Endothelial cell (in vitro differentiated cells): ENCODE results near the gene GAS7. TPM values are rescaled to one million over a fixed set of nuclear protein-coding genes. Genes with fewer than 3 reads are reported as not detected.

Experiments used
- DNase-seq: peaks from one replicate; pipeline ENCODE4 v3.0.0; 2021; ENCODE audit warnings: low spot score
- H3K27ac Mint-ChIP-seq: one replicate; pipeline ENCODE4 v1.8.0; 2021; ENCODE audit warnings: mixed read lengths, inconsistent platforms; ENCODE audit not compliant: unreplicated experiment
- H3K27me3 Mint-ChIP-seq: one replicate; pipeline ENCODE4 v1.8.0; 2021; ENCODE audit warnings: mild to moderate bottlenecking, moderate library complexity, mixed read lengths, inconsistent platforms; ENCODE audit not compliant: unreplicated experiment
- H3K36me3 Mint-ChIP-seq: one replicate; pipeline ENCODE4 v1.8.0; 2021; ENCODE audit warnings: mild to moderate bottlenecking, low read depth, mixed read lengths, inconsistent platforms; ENCODE audit not compliant: unreplicated experiment
- H3K4me1 Mint-ChIP-seq: one replicate; pipeline ENCODE4 v1.8.0; 2021; ENCODE audit warnings: mild to moderate bottlenecking, mixed read lengths, inconsistent platforms; ENCODE audit not compliant: unreplicated experiment
- H3K4me3 Mint-ChIP-seq: one replicate; pipeline ENCODE4 v1.8.0; 2021; ENCODE audit warnings: mild to moderate bottlenecking, mixed read lengths, inconsistent platforms; ENCODE audit not compliant: unreplicated experiment
- H3K9me3 Mint-ChIP-seq: one replicate; pipeline ENCODE4 v1.8.0; 2021; ENCODE audit warnings: mixed read lengths, inconsistent platforms; ENCODE audit not compliant: unreplicated experiment
- CTCF ChIP-seq: fragments of 200-600 bp; sonication (generic); IDR thresholded peaks from one replicate; pipeline ENCODE4 v1.5.0; 2021; ENCODE audit warnings: antibody characterized with exemption; ENCODE audit not compliant: unreplicated experiment
- total RNA-seq: library from RNA; stranded (reverse); fragmentation: NEBNext Ultra II Directional; extraction: Animal tissue kit (Norgen Biotek cat#: 25700); gene quantifications from one replicate; pipeline ENCODE4 v1.2.1, GENCODE V29; 2021; ENCODE audit not compliant: unreplicated experiment

GAS7 gene
- total RNA-seq, 1 donor from 2014 or later: 7.0 TPM

GRCh38 chr17:10149573-10150399, 48.6 kb downstream of the GAS7 start:
- H3K27me3 Mint-ChIP-seq: no peaks in the 10 kb centered on the region
- no peaks in the 10 kb centered on the region for H3K36me3 Mint-ChIP-seq
- H3K4me1 Mint-ChIP-seq: peaks cover 5% of the 10 kb centered on the region
- no peak for DNase-seq
- H3K9me3 Mint-ChIP-seq: no peaks in the 10 kb centered on the region
- no peak overlapping the region for H3K27ac Mint-ChIP-seq
- TF ChIP-seq CTCF: no peak
- no peak overlapping the region for H3K4me3 Mint-ChIP-seq

- TF ChIP-seq CTCF: no peak
- H3K36me3 Mint-ChIP-seq: no peaks in the 10 kb centered on the region
- no peaks in the 10 kb centered on the region for H3K27me3 Mint-ChIP-seq
- H3K4me3 Mint-ChIP-seq: no peak overlapping the region
- no peaks in the 10 kb centered on the region for H3K9me3 Mint-ChIP-seq
- no peak overlapping the region for H3K27ac Mint-ChIP-seq
- DNase-seq: no peak
- H3K4me1 Mint-ChIP-seq: peaks cover 13% of the 10 kb centered on the region
Observed at GRCh38 chr17:10147761-10148415, 50.5 kb downstream of the GAS7 start.

GRCh38 chr17:10147040-10147439, 51.4 kb downstream of the GAS7 start:
- no peaks in the 10 kb centered on the region for H3K36me3 Mint-ChIP-seq
- no peak for DNase-seq
- no peak for TF ChIP-seq CTCF
- no peak overlapping the region for H3K27ac Mint-ChIP-seq
- peaks cover 13% of the 10 kb centered on the region for H3K4me1 Mint-ChIP-seq
- H3K4me3 Mint-ChIP-seq: no peak overlapping the region
- no peaks in the 10 kb centered on the region for H3K9me3 Mint-ChIP-seq
- no peaks in the 10 kb centered on the region for H3K27me3 Mint-ChIP-seq

- no peak for TF ChIP-seq CTCF
- no peaks in the 10 kb centered on the region for H3K9me3 Mint-ChIP-seq
- H3K4me1 Mint-ChIP-seq: peaks cover 13% of the 10 kb centered on the region
- no peaks in the 10 kb centered on the region for H3K27me3 Mint-ChIP-seq
- no peaks in the 10 kb centered on the region for H3K36me3 Mint-ChIP-seq
- H3K4me3 Mint-ChIP-seq: no peak overlapping the region
- H3K27ac Mint-ChIP-seq: no peak overlapping the region
- no peak for DNase-seq
Observed at GRCh38 chr17:10144982-10145381, 53.4 kb downstream of the GAS7 start.

GRCh38 chr17:10144456-10144855, 54.0 kb downstream of the GAS7 start:
- Mint-ChIP-seq H3K9me3 (no peaks in the 10 kb centered on the region), H3K36me3 (no peaks in the 10 kb centered on the region), H3K27me3 (no peaks in the 10 kb centered on the region), H3K27ac (no peak overlapping the region), H3K4me1 (peaks cover 13% of the 10 kb centered on the region), H3K4me3 (no peak overlapping the region)
- no peak for TF ChIP-seq CTCF
- DNase-seq: no peak
